NCI-H1417 treated with DMSO at 0.1 percent for 48 hours (cell line): Measurements from ENCODE around the gene SLC27A4.

Source experiments
- DNase-seq: peaks from one replicate; lab custom pipeline; 2025; lab: John Stamatoyannopoulos, UW

The SLC27A4 gene

DNA sequence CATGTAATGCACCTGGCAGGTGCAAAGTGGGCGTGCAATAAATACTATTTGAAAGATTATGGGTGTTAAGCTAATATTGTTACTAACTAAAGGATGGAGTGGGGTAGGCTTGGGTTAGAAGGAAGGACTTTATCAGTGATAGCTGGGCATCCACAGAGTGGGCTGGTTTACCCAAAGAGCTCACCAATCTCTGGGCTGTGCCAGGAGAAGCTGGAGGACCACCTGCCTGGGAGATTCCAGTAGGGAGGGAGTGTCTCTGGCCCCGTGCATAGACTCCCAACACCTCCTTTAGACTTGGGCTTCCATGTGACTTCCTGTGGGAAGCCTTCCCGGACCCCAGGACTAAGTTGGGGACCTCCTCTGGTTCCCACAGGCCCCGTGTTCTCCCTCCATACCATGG, 25.2 kb downstream of the SLC27A4 start:
- no peak for DNase-seq

DNA sequence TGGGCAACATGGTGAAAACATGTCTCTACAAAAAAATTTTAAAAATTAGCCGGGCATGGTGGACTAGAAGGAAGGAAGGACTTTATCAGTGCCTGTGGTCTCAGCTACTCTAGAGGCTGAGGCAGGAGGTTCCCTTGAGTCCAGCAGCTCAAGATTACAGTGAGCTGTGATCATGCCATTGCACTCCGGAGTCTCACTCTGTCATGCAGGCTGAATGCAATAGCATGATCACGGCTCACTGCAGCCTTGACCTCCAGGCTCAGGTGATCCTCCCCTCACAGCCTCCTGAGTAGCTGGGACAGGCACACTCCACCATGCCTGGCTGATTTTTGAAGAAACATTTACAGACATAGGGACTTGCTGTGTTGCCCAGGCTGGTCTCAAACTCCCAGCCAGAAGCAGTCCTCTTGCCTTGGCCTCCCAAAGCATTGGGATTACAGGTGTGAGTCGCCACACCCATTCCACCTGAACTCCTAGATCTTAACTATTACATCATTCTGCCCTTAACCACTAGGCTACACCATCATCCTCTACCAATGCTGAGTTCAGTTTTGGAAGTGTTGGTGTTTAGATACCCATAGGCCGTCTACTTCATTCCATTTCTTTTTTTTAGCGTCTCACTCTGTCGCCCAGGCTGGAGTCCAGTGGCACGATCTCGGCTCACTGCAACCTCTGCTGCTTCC, 28.8 kb downstream of the SLC27A4 start:
- no peak for DNase-seq

GRCh38 chr9:128370367-128370751, 30.0 kb downstream of the SLC27A4 start:
- DNase-seq: no peak

GRCh38 chr9:128370752-128371629, 30.7 kb downstream of the SLC27A4 start, which contains the start of gene URM1:
Gene URM1 (plus strand): TSS chr9:128371374. CDS start chr9:128371381, 7 bp downstream.
- peak; percentile 57 for DNase-seq

DNA sequence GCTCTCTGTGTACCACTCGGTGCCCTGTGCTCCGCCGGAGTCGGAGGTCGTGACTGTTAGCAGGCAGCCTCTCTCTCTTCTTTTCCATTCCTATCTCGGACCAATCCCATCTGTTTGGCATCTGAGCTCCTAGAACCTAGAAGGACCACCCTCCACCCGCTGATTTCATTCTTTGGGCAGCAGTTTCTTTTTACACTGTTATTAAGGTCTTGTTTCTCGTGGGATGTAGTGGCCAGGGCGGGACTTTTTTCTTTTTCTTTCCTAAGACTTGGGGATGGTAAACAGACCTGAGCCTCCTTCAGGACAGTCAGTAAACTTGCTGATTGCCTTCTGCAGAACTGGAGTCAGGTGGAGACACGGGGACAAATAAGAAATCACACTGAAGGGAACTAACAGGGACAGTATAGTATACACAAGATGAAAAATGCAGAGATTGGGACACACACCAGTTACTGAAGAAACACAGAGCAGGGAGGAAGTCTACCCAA, 31.3 kb downstream of the SLC27A4 start:
- no peak for DNase-seq

GRCh38 chr9:128372188-128372641, 31.9 kb downstream of the SLC27A4 start:
- DNase-seq: no peak

- no peak for DNase-seq
Observed at GRCh38 chr9:128372784-128373183, 32.5 kb downstream of the SLC27A4 start.

- no peak for DNase-seq
Observed at GRCh38 chr9:128374221-128374675, 33.9 kb downstream of the SLC27A4 start.

- no peak for DNase-seq
Observed at GRCh38 chr9:128375865-128376264, 35.5 kb downstream of the SLC27A4 start.

GRCh38 chr9:128382261-128382660, 41.9 kb downstream of the SLC27A4 start:
- DNase-seq: no peak

- peak; percentile 21 for DNase-seq
Observed at GRCh38 chr9:128383007-128383753, 42.9 kb downstream of the SLC27A4 start.

DNA sequence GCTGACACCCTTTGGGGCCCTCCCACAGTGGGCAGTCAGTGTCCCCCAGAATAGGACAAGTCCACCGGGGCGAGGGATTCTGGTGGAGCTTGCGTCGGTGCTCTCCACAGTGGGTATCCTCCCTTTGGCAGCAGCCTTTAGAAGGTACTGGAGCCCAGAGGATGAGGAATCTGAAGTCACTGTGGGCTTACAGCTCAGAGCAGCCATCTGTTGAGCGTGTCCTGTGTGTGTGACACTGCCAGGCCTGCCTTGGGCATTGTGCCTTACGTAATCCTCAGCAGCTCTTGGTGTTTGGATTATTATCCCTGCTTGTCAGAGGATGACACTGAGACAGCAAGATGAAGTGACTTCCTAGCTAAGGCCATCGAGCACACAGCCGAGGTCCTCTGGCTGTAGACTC, 43.5 kb downstream of the SLC27A4 start:
- no peak for DNase-seq

- DNase-seq: no peak
Observed at GRCh38 chr9:128384801-128385495, 44.6 kb downstream of the SLC27A4 start.

GRCh38 chr9:128385496-128386460, 45.5 kb downstream of the SLC27A4 start:
- no peak for DNase-seq

DNA sequence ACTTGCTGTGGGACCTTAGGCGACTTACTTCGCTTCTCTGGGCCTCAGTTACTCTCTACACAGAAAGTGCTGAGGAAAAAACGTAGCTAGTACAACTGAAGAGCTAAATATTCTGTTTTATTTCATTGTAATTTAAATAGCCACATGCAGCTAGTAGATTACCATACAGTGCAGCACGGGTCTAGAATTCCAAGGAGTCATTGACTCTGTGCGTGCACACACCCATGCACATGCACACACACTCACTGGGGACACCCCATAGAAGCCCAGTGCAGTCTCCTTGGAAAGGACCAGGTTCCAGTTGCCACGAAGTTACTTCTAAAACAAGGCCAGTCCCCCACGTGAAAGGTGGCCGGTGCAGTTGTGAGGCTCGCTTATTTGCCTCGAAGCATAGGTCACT, 47.8 kb downstream of the SLC27A4 start:
- no peak for DNase-seq

- DNase-seq: peak; percentile 37
Observed at GRCh38 chr9:128389395-128390149, 49.2 kb downstream of the SLC27A4 start.

- no peak for DNase-seq
Observed at GRCh38 chr9:128390150-128390812, 50.0 kb downstream of the SLC27A4 start.

GRCh38 chr9:128390813-128391711, 50.7 kb downstream of the SLC27A4 start:
- DNase-seq: no peak
